IPS DF 4.7 (cell line): ENCODE measurements around the gene OR10K2.
A peak's percentile ranks its signal among the peaks of the same experiment; 100 is the strongest.
"Not testable (repeated sequence)": the region's sequence is repeated elsewhere in the genome, so short reads cannot be mapped to it uniquely, and the experiment has no call there.

Experiments used
- DNase-seq: peaks from one replicate; pipeline ENCODE4 v3.0.0-alpha.2; 2013; ENCODE audit warnings: low spot score; ENCODE audit errors: extremely low read depth

Gene OR10K2

GRCh38 chr1:158426137-158426536 is at the start of gene OR10K2:
OR10K2 (minus strand) TSS chr1:158426237; CDS start chr1:158420866, 5,371 bp downstream.
- DNase-seq = no peak

GRCh38 chr1:158471920-158472319 is 45.9 kb upstream of the OR10K2 start, which contains the start of gene OR10R2:
OR10R2 (plus strand) TSS chr1:158472220; CDS start chr1:158472326, 106 bp downstream.
- no peak for DNase-seq

GRCh38 chr1:158461534-158461933 is 35.5 kb upstream of the OR10K2 start, which contains the start of gene OR10K1:
OR10K1 (plus strand) TSS chr1:158461834; CDS start chr1:158465562, 3,728 bp downstream.
- no peak for DNase-seq

- no peak for DNase-seq
Measured at GRCh38 chr1:158458263-158458662, 32.2 kb upstream of the OR10K2 start.

GRCh38 chr1:158457246-158457645 is 31.2 kb upstream of the OR10K2 start:
- no peak for DNase-seq

GRCh38 chr1:158454537-158454936 is 28.5 kb upstream of the OR10K2 start:
- DNase-seq = no peak

DNA sequence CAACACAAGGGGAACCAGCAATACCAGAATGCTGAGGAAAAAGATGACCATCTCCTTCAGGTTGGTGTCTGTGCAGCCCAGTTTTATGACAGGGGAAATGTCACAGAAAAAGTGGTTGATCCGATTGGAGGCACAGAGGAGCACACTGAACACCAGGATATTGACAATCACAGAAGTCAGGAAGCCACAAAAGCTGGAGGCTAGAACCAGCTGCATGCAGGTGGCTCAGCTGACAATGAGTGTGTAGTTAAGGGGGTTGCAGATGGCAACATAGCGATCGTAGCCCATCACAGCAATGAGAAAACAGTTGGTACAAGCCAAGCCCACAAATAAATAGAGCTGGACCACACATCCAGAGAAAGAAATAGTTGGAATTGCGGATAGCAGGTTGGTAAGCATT is 19.3 kb upstream of the OR10K2 start:
- no peak for DNase-seq

DNA sequence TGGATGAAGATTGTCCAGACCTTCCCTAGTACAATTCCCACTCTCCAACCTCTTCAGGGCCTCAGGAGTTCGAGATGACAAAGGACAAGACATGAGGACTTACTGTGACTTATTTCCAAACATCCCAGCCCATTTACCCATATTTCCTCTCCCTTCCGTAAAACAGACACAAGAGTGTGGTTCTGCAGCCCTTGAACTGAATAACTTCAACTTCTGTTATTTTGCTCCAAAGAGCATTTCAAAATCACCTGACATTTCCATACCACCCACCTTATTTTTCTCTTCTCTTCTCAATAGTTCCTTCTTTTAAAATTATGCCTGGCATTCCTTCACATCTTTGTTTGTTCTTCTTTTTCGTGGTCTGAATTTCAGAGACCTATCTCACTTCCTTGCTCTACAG is 8.7 kb upstream of the OR10K2 start:
- no peak for DNase-seq

GRCh38 chr1:158430163-158430562 is 4.1 kb upstream of the OR10K2 start:
- DNase-seq = not testable (repeated sequence)

DNA sequence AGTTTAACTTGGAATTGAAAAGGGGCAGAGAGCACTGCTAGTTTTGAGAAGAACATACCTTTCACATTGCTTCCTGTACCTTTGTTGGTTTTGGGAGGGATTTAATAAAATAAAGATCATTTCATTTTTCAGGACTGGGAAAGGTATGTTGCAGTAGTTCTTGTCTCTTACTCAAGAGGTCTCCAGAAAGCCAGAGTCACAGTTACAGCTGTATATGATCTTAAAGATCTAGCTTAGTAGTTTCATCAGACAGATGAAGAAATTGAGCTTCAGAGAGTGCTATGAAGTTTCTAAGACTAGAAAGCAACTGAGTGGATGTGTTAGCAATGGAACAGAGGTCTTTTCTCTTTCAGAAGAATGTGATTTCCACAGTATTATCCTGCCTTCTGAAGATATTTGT is 1.0 kb downstream of the OR10K2 start:
- no peak for DNase-seq

- peak; percentile 5 for DNase-seq
Measured at GRCh38 chr1:158422212-158422611, 3.8 kb downstream of the OR10K2 start.

- no peak for DNase-seq
Measured at GRCh38 chr1:158417586-158417985, 8.5 kb downstream of the OR10K2 start.

DNA sequence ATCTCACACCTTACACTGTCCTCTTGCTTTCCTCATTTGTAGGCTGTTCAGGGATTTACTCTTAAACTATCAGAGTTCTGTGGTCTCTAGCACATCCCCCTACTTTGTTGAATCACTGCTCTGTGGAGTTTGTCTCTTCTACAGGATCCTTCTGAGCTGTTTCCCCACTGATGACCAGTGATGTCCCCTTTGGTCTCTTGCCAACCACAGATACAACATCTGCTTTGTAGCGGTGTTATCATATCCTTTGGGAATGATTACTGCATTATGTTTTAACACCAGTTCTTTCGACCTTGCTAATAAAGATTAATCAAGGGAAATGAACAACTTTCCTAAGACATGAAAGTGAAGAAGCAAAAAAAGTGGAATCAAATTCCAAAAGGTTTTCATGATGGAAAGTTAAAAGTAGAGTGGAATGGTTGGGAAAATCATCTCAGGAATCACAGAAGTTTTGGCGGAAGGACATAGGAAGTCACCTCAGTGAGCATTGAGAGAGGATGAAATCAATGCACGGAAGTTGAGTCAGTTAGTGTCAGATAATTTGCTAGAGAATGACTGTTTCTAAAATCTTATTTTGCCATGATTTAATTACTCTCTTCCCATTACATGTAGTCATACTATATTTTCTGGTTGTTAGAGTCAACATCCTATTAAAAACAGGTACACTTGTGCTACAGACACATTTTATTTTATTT is 11.2 kb downstream of the OR10K2 start:
- DNase-seq = no peak

DNA sequence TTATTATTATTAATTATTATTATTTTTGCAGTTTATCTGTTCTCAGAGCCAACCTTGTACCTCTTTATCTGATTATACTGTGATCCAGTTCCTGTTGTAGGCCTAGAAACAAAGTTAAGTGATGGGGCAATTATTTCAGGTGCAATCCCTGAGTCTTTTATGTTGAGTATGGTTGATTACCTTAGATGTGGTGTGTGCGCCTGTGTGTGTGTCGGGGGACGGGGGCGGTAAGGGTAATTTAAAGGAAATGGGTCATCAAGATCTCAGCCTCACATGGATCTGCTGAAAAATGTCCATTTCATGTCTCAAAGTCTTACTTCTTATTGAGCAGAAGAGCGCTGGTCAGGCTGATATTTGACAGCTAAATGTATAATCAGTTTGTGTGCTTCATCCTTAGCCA is 18.9 kb downstream of the OR10K2 start:
- no peak for DNase-seq

DNA sequence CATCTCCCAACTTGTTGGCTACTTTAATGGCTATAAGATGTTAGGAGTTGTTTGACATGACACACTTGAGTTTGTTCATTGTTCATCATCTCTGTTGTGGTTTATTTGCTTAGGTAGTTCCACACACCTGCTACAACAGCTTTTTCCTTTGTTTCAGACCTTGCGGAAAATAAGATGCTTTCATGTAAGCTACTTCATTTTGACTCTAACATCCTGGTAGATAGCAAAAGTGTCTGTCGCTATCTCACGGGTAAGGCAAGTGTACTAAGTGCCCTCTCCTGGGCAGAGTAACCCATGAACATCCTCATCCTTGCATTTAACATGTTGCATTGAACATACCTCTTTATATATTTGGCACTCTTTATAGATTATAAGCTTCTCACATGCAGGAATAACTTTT is 25.2 kb downstream of the OR10K2 start:
- DNase-seq = no peak

- DNase-seq = no peak
Measured at GRCh38 chr1:158398818-158399514, 27.1 kb downstream of the OR10K2 start, which contains the start of gene OR10T2. OR10T2 (minus strand) TSS chr1:158399466; CDS start chr1:158399466, 0 bp downstream.

- DNase-seq = no peak
Measured at GRCh38 chr1:158396646-158397045, 29.4 kb downstream of the OR10K2 start.

GRCh38 chr1:158393476-158393875 is 32.6 kb downstream of the OR10K2 start:
- no peak for DNase-seq

- DNase-seq = no peak
Measured at GRCh38 chr1:158391099-158391498, 34.9 kb downstream of the OR10K2 start.

DNA sequence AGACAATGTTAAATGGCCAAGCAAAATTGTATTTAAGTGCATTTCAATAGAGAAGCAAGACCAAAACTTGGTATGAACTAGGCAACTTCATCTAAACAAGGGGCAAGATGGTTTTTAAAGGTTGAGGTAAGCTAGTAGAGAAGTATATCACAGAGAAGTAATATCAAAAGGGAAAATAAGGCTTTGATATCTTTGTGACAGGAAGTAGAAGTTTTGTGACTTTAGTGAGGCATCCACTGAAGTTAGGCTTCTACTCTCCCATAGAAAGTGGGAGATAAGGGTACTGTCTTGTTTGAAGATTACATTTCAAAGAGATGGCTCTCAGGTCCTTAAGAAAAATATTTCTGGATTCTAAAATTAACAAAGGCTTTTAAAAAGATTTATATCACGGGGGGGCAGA is 35.7 kb downstream of the OR10K2 start:
- no peak for DNase-seq

GRCh38 chr1:158374860-158375259 is 51.2 kb downstream of the OR10K2 start:
- no peak for DNase-seq

DNA sequence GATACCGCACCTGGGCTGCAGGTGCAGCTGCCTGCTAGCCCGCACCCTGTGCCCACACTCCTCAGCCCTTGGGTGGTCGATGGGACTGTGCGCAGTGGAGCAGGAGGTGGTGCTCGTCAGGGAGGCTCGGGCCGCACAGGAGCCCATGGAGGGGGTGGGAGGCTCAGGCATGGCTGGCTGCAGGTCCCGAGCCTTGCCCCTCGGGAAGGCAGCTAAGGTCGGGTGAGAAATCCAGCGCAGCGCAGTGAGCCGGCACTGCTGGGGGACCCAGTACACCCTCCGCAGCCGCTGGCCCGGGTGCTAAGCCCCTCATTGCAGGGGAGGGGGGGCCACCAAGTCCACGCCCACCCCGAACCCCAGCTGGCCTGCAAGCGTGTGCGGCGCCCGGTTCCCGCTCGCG is 51.9 kb downstream of the OR10K2 start:
- not testable (repeated sequence) for DNase-seq
